Neural cell (in vitro differentiated cells): Measurements from ENCODE around the gene ST6GALNAC1.

ENCODE experiments used
- CTCF ChIP-seq: fragments of 450-650 bp; IDR thresholded peaks from 2 replicates; pipeline ENCODE4 v1.5.1; 2014; ENCODE audit warnings: antibody characterized with exemption, mild to moderate bottlenecking, moderate library complexity; ENCODE audit not compliant: poor library complexity, severe bottlenecking
- EP300 ChIP-seq: fragments of 450-650 bp; conservative IDR thresholded peaks from 2 replicates; pipeline ENCODE4 v1.6.1; 2014; ENCODE audit warnings: antibody characterized with exemption, mild to moderate bottlenecking, moderate library complexity; ENCODE audit not compliant: poor library complexity, severe bottlenecking
- EZH2 ChIP-seq: fragments of 200-600, 300-800 bp; shearing (Covaris generic), sonication (generic); IDR thresholded peaks from 2 replicates; pipeline ENCODE4 v1.6.1; 2014; ENCODE audit warnings: antibody characterized with exemption, low read length, borderline replicate concordance, mild to moderate bottlenecking; ENCODE audit not compliant: insufficient read depth, poor library complexity, severe bottlenecking
- MXI1 ChIP-seq: fragments of 450-650 bp; conservative IDR thresholded peaks from 2 replicates; pipeline ENCODE4 v1.6.1; 2014; ENCODE audit warnings: antibody characterized with exemption, mild to moderate bottlenecking; ENCODE audit not compliant: poor library complexity, severe bottlenecking
- POLR2AphosphoS5 ChIP-seq: IDR thresholded peaks from 2 replicates; pipeline ENCODE4 v1.6.1; 2012
- REST ChIP-seq: IDR thresholded peaks from 2 replicates; pipeline ENCODE4 v1.6.1; 2012; ENCODE audit warnings: borderline replicate concordance
- SMC3 ChIP-seq: fragments of 450-650 bp; conservative IDR thresholded peaks from 2 replicates; pipeline ENCODE4 v1.6.1; 2014; ENCODE audit warnings: antibody characterized with exemption, mild to moderate bottlenecking, moderate library complexity; ENCODE audit not compliant: poor library complexity
- TAF1 ChIP-seq: IDR thresholded peaks from 2 replicates; pipeline ENCODE4 v1.6.1; 2012; ENCODE audit warnings: low read depth

- TF ChIP-seq CTCF (no peak), EZH2 (no peak), POLR2AphosphoS5 (no peak), REST (no peak), TAF1 (no peak), MXI1 (no peak), EP300 (no peak), SMC3 (no peak)
Observed at GRCh38 chr17:76679239-76679638, 35.7 kb upstream of the ST6GALNAC1 start.
